CD14-positive monocyte (primary cell): Measurements from ENCODE around the gene PTCD3. TPM values are rescaled to one million over a fixed set of nuclear protein-coding genes. Genes with fewer than 3 reads are reported as not detected.

Experiments used
- DNase-seq, 3 donors: peaks; one replicate each; pipeline ENCODE4 v3.0.0-alpha.2; 2011 to 2022
- H2AFZ ChIP-seq: 2 replicates; pipeline ENCODE4 v1.6.0; 2012; ENCODE audit warnings: mild to moderate bottlenecking, low read depth, low read length, inconsistent platforms; ENCODE audit not compliant: insufficient read depth, poor library complexity, severe bottlenecking
- H3K27ac ChIP-seq, 2 donors: 1 replicate in 1 of 2; 2 replicates in 1 of 2; pipeline ENCODE4 v1.5.1; 2012 to 2013; ENCODE audit warnings: low read length in 2 of 2, control low read depth in 1 of 2, inconsistent platforms in 1 of 2, low read depth in 1 of 2, mild to moderate bottlenecking in 1 of 2
- H3K27me3 ChIP-seq, 2 donors: one replicate each; pipeline versions ENCODE4 v1.6.0 to v1.6.1; 2011 to 2013; ENCODE audit warnings: low read length in 2 of 2; ENCODE audit not compliant: control insufficient read depth in 2 of 2, insufficient read depth in 2 of 2
- H3K36me3 ChIP-seq, 2 donors: replicated peaks in 1 of 2; 1 replicate in 1 of 2; 2 replicates in 1 of 2; pipeline versions ENCODE4 v1.5.1 to v1.6.1; 2012 to 2013; ENCODE audit warnings: low read length in 2 of 2, control low read depth in 1 of 2, inconsistent platforms in 1 of 2, mild to moderate bottlenecking in 1 of 2; ENCODE audit not compliant: insufficient read depth in 2 of 2, control insufficient read depth in 1 of 2
- H3K4me1 ChIP-seq, 2 donors: 1 replicate in 1 of 2; 2 replicates in 1 of 2; pipeline versions ENCODE4 v1.5.1 to v1.6.1; 2012 to 2013; ENCODE audit warnings: low read length in 2 of 2, control low read depth in 1 of 2, inconsistent platforms in 1 of 2, mild to moderate bottlenecking in 1 of 2, moderate library complexity in 1 of 2; ENCODE audit not compliant: insufficient read depth in 2 of 2, control insufficient read depth in 1 of 2
- H3K4me2 ChIP-seq: replicated peaks from 2 replicates; pipeline ENCODE3; 2012; ENCODE audit warnings: low read length, moderate library complexity, mild to moderate bottlenecking; ENCODE audit not compliant: poor library complexity, severe bottlenecking; ENCODE audit errors: extremely low read depth
- H3K4me3 ChIP-seq, 3 experiments: fragments of 200-600 bp in 1 of 3; sonication (generic) in 1 of 3; replicated peaks in 1 of 3; 1 replicate in 2 of 3; 2 replicates in 1 of 3; pipeline ENCODE4 v1.5.1; 2011 to 2013; ENCODE audit warnings: low read length in 3 of 3, mild to moderate bottlenecking in 3 of 3, control low read depth in 2 of 3, low read depth in 2 of 3, inconsistent platforms in 1 of 3, moderate library complexity in 1 of 3
- H3K79me2 ChIP-seq: 2 replicates; pipeline ENCODE4 v1.6.0; 2012; ENCODE audit warnings: mild to moderate bottlenecking, control low read depth, inconsistent platforms, low read length, moderate library complexity; ENCODE audit not compliant: insufficient read depth
- H3K9ac ChIP-seq: 2 replicates; pipeline ENCODE4 v1.6.0; 2017; ENCODE audit warnings: low read length, mild to moderate bottlenecking; ENCODE audit not compliant: insufficient read depth, poor library complexity, severe bottlenecking
- H3K9me3 ChIP-seq, 2 donors: replicated peaks in 1 of 2; 1 replicate in 1 of 2; 2 replicates in 1 of 2; pipeline versions ENCODE4 v1.5.1 to v1.6.1; 2012 to 2013; ENCODE audit warnings: low read length in 2 of 2, control low read depth in 1 of 2; ENCODE audit not compliant: control insufficient read depth in 1 of 2, insufficient read depth in 1 of 2
- H4K20me1 ChIP-seq: 2 replicates; pipeline ENCODE4 v1.6.0; 2012; ENCODE audit warnings: mild to moderate bottlenecking, low read length, control low read depth, moderate library complexity; ENCODE audit not compliant: insufficient read depth
- H3K27ac Mint-ChIP-seq, 7 donors: one replicate each; pipeline ENCODE4 v1.8.0; 2020; ENCODE audit warnings: mild to moderate bottlenecking in 7 of 7, mixed read lengths in 7 of 7, moderate library complexity in 6 of 7, inconsistent platforms in 2 of 7
- H3K27me3 Mint-ChIP-seq, 3 donors: one replicate each; pipeline ENCODE4 v1.8.0; 2021 to 2022; ENCODE audit warnings: low read depth in 3 of 3, mild to moderate bottlenecking in 3 of 3, mixed read lengths in 3 of 3, moderate library complexity in 3 of 3, inconsistent platforms in 1 of 3
- H3K36me3 Mint-ChIP-seq, 2 donors: one replicate each; pipeline ENCODE4 v1.8.0; 2020; ENCODE audit warnings: mixed read lengths in 2 of 2, inconsistent platforms in 1 of 2, mild to moderate bottlenecking in 1 of 2
- H3K4me1 Mint-ChIP-seq: one replicate; pipeline ENCODE4 v1.8.0; 2020; ENCODE audit warnings: mild to moderate bottlenecking, mixed read lengths
- H3K4me3 Mint-ChIP-seq, 2 donors: one replicate each; pipeline ENCODE4 v1.8.0; 2020; ENCODE audit warnings: mild to moderate bottlenecking in 2 of 2, mixed read lengths in 2 of 2, moderate library complexity in 1 of 2
- H3K9me3 Mint-ChIP-seq, 7 donors: one replicate each; pipeline ENCODE4 v1.8.0; 2020 to 2022; ENCODE audit warnings: mixed read lengths in 7 of 7, mild to moderate bottlenecking in 6 of 7, moderate library complexity in 6 of 7, inconsistent platforms in 2 of 7
- WGBS: methylation state at CpG from one replicate; pipeline ENCODE4 v1.1.5; 2013; ENCODE audit warnings: missing lambda C conversion rate; ENCODE audit not compliant: insufficient coverage; 5-methylcytosine and 5-hydroxymethylcytosine counted together
- intact Hi-C, 2 donors: fragments of 100-400 bp; cut with micrococcal nuclease; formaldehyde crosslinking; loops; one replicate each; pipeline versions ENCODE4 v1.15.0 to v1.15.1; 2023
- polyA plus RNA-seq, 3 donors: library from polyadenylated mRNA; depleted of rRNA in 1 of 3; unstranded in 2 of 3; stranded (reverse) in 1 of 3; fragments of 300-500 nt in 2 of 3; fragments of >200 nt in 1 of 3; fragmentation: Illumina TruSeq in 2 of 3; gene quantifications; 1 replicate in 2 of 3; 2 replicates in 1 of 3; pipeline ENCODE4 v1.2.3, GENCODE V29; 2012 to 2021
- TF ChIP-seq, protein P1 (sequence below): fragments of 200-600 bp; IDR thresholded peaks from one replicate; pipeline ENCODE4 v1.8.0; 2022; ENCODE audit warnings: antibody characterized with exemption, mild to moderate bottlenecking

The PTCD3 gene
- polyA plus RNA-seq, 3 donors = 14.0 to 60.5 (median 17.8) TPM

- intact Hi-C loops = no loop called here
- Mint-ChIP-seq H3K36me3 (peaks cover 70 to 72% of the 10 kb centered on the region in 2 donors), H3K27ac (peak overlapping the region; percentile 67 to 93 (median 80)), H3K4me3 (no peak overlapping the region), H3K27me3 (peaks cover 0 to 6% (median 2%) of the 10 kb centered on the region in 3 donors), H3K4me1 (peaks cover 22% of the 10 kb centered on the region), H3K9me3 (peaks cover 0 to 3% (median 0%) of the 10 kb centered on the region in 7 donors)
- 61% methylated on average over 6 of the region's 9 CpGs for WGBS
- Histone ChIP-seq H3K79me2 (no peaks in the 10 kb centered on the region), H3K36me3 (peaks cover 48 to 75% of the 10 kb centered on the region in 2 donors), H3K4me1 (peaks cover 9 to 11% of the 10 kb centered on the region in 2 donors), H2AFZ (peak overlapping the region; percentile 63), H4K20me1 (no peaks in the 10 kb centered on the region), H3K4me2 (peak overlapping the region; percentile 2), H3K27ac (peak overlapping the region; percentile 14 to 71), H3K9ac (peak overlapping the region; percentile 16), H3K9me3 (no peaks in the 10 kb centered on the region), H3K4me3 (no peak overlapping the region), H3K27me3 (no peaks in the 10 kb centered on the region)
- TF ChIP-seq, protein P1, sequence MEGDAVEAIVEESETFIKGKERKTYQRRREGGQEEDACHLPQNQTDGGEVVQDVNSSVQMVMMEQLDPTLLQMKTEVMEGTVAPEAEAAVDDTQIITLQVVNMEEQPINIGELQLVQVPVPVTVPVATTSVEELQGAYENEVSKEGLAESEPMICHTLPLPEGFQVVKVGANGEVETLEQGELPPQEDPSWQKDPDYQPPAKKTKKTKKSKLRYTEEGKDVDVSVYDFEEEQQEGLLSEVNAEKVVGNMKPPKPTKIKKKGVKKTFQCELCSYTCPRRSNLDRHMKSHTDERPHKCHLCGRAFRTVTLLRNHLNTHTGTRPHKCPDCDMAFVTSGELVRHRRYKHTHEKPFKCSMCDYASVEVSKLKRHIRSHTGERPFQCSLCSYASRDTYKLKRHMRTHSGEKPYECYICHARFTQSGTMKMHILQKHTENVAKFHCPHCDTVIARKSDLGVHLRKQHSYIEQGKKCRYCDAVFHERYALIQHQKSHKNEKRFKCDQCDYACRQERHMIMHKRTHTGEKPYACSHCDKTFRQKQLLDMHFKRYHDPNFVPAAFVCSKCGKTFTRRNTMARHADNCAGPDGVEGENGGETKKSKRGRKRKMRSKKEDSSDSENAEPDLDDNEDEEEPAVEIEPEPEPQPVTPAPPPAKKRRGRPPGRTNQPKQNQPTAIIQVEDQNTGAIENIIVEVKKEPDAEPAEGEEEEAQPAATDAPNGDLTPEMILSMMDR = no peak
- DNase-seq = peak; percentile 42 to 59 (median 51)
Observed at GRCh38 chr2:86072271-86072858, 33.7 kb upstream of the PTCD3 start.

DNA sequence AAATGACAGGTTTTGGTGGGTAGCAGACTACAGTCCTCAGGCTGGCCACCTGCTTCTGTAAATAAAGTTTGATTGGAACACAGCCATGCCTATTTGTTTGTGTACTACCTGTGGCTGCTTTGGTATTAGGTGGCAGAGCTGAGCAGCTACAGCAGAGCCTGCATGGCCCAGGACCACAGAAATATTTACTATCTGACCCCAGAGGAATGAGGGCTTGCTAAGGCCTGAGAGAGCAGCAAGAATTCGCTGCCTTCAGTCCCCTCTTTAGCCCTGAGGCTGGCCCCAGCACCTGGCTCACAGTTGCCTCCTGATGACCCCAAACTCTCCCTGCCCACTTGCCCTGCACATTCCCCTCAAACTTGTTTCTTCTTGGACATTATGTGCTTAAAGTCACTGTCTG, 32.8 kb upstream of the PTCD3 start:
- Histone ChIP-seq H3K27me3 (no peaks in the 10 kb centered on the region), H3K4me1 (peaks cover 9 to 11% of the 10 kb centered on the region in 2 donors), H3K36me3 (peaks cover 49 to 75% of the 10 kb centered on the region in 2 donors), H3K27ac (peak overlapping the region in 1 of 2 donors; percentile 71), H3K9ac (no peak overlapping the region), H3K4me3 (no peak overlapping the region), H3K79me2 (no peaks in the 10 kb centered on the region), H3K4me2 (no peak overlapping the region), H2AFZ (no peak overlapping the region), H3K9me3 (no peaks in the 10 kb centered on the region), H4K20me1 (no peaks in the 10 kb centered on the region)
- WGBS = 100% methylated on average over 1 of the region's 1 CpG
- peaks cover 73 to 74% of the 10 kb centered on the region in 2 donors for H3K36me3 Mint-ChIP-seq
- TF ChIP-seq, protein P1 = no peak
- H3K4me1 Mint-ChIP-seq = peaks cover 22% of the 10 kb centered on the region
- H3K4me3 Mint-ChIP-seq = no peak overlapping the region
- H3K27me3 Mint-ChIP-seq = peaks cover 0 to 6% (median 2%) of the 10 kb centered on the region in 3 donors
- peaks cover 0 to 3% (median 0%) of the 10 kb centered on the region in 7 donors for H3K9me3 Mint-ChIP-seq
- DNase-seq = no peak
- intact Hi-C loops = no loop called here
- peak overlapping the region in 4 of 7 donors; percentile 32 to 80 (median 68) for H3K27ac Mint-ChIP-seq
